Neural cell (in vitro differentiated cells): Measurements from ENCODE around the gene COPA. TPM values are rescaled to one million over a fixed set of nuclear protein-coding genes. Genes with fewer than 3 reads are reported as not detected.

Experiments used
- H2AFZ ChIP-seq: fragments of 200-600, 300-800 bp; sonication (generic), shearing (Covaris generic); 2 replicates; pipeline ENCODE4 v1.6.0; 2014; ENCODE audit warnings: low read depth, mild to moderate bottlenecking, antibody characterized with exemption, low read length, moderate library complexity
- H3F3A ChIP-seq: fragments of 200-600 bp; shearing (Covaris generic); 2 replicates; pipeline ENCODE4 v1.6.1; 2016; ENCODE audit warnings: mild to moderate bottlenecking, moderate library complexity, mixed read lengths, antibody characterized with exemption, low read length; ENCODE audit not compliant: insufficient read depth, poor library complexity, severe bottlenecking
- H3K27ac ChIP-seq: fragments of 200-600, 300-800 bp; sonication (generic), shearing (Covaris generic); 2 replicates; pipeline ENCODE4 v1.5.1; 2014; ENCODE audit warnings: mild to moderate bottlenecking, low read length, moderate library complexity
- H3K27me3 ChIP-seq: fragments of 300-800, 200-600 bp; sonication (generic), shearing (Covaris generic); 2 replicates; pipeline ENCODE4 v1.6.0; 2014; ENCODE audit warnings: mild to moderate bottlenecking, low read depth, low read length, moderate library complexity; ENCODE audit not compliant: insufficient read depth
- H3K36me3 ChIP-seq: fragments of 300-800, 200-600 bp; sonication (generic), shearing (Covaris generic); 2 replicates; pipeline ENCODE4 v1.5.1; 2014; ENCODE audit warnings: mild to moderate bottlenecking, antibody characterized with exemption, low read length, moderate library complexity; ENCODE audit not compliant: insufficient read depth
- H3K4me2 ChIP-seq: fragments of 300-800, 200-600 bp; sonication (generic), shearing (Covaris generic); 2 replicates; pipeline ENCODE4 v1.6.0; 2014; ENCODE audit warnings: mild to moderate bottlenecking, low read length
- H3K4me3 ChIP-seq: fragments of 300-800, 200-600 bp; sonication (generic), shearing (Covaris generic); 2 replicates; pipeline ENCODE4 v1.5.1; 2014; ENCODE audit warnings: mild to moderate bottlenecking, low read length, moderate library complexity
- H3K79me2 ChIP-seq: fragments of 200-600 bp; shearing (Covaris generic); replicated peaks from 2 replicates; pipeline ENCODE4 v1.6.0; 2014; ENCODE audit warnings: mild to moderate bottlenecking, low read length, moderate library complexity; ENCODE audit not compliant: insufficient read depth
- H3K9ac ChIP-seq: fragments of 300-800, 200-600 bp; sonication (generic), shearing (Covaris generic); 2 replicates; pipeline ENCODE4 v1.6.1; 2016; ENCODE audit warnings: mild to moderate bottlenecking, low read length, mixed read lengths
- H3K9me2 ChIP-seq: fragments of 200-600 bp; shearing (Covaris generic); 2 replicates; pipeline ENCODE4 v1.6.1; 2016; ENCODE audit warnings: mild to moderate bottlenecking, low read length, mixed read lengths; ENCODE audit not compliant: insufficient read depth
- H3K9me3 ChIP-seq: fragments of 200-600, 300-800 bp; sonication (generic), shearing (Covaris generic); 2 replicates; pipeline ENCODE4 v1.6.1; 2016; ENCODE audit warnings: mild to moderate bottlenecking, mixed run types, low read length, moderate library complexity, mixed read lengths
- H4K20me1 ChIP-seq: fragments of 200-600 bp; shearing (Covaris generic); 2 replicates; pipeline ENCODE4 v1.6.1; 2016; ENCODE audit warnings: mild to moderate bottlenecking, mixed run types; ENCODE audit not compliant: insufficient read depth
- EP300 ChIP-seq: fragments of 450-650 bp; conservative IDR thresholded peaks from 2 replicates; pipeline ENCODE4 v1.6.1; 2014; ENCODE audit warnings: antibody characterized with exemption, mild to moderate bottlenecking, moderate library complexity; ENCODE audit not compliant: poor library complexity, severe bottlenecking
- EZH2 ChIP-seq: fragments of 200-600, 300-800 bp; shearing (Covaris generic), sonication (generic); IDR thresholded peaks from 2 replicates; pipeline ENCODE4 v1.6.1; 2014; ENCODE audit warnings: antibody characterized with exemption, low read length, borderline replicate concordance, mild to moderate bottlenecking; ENCODE audit not compliant: insufficient read depth, poor library complexity, severe bottlenecking
- MXI1 ChIP-seq: fragments of 450-650 bp; conservative IDR thresholded peaks from 2 replicates; pipeline ENCODE4 v1.6.1; 2014; ENCODE audit warnings: antibody characterized with exemption, mild to moderate bottlenecking; ENCODE audit not compliant: poor library complexity, severe bottlenecking
- POLR2AphosphoS5 ChIP-seq: IDR thresholded peaks from 2 replicates; pipeline ENCODE4 v1.6.1; 2012
- RAD21 ChIP-seq: fragments of 450-650 bp; conservative IDR thresholded peaks from 2 replicates; pipeline ENCODE4 v1.6.1; 2014; ENCODE audit warnings: antibody characterized with exemption, mild to moderate bottlenecking, moderate library complexity
- SMC3 ChIP-seq: fragments of 450-650 bp; conservative IDR thresholded peaks from 2 replicates; pipeline ENCODE4 v1.6.1; 2014; ENCODE audit warnings: antibody characterized with exemption, mild to moderate bottlenecking, moderate library complexity; ENCODE audit not compliant: poor library complexity
- TAF1 ChIP-seq: IDR thresholded peaks from 2 replicates; pipeline ENCODE4 v1.6.1; 2012; ENCODE audit warnings: low read depth
- polyA plus RNA-seq: library from polyadenylated mRNA; depleted of rRNA; stranded (reverse); fragments of >200 nt; gene quantifications from 2 replicates; pipeline ENCODE4 v1.2.3, GENCODE V29; 2014
- TF ChIP-seq, protein P1 (sequence below): IDR thresholded peaks from 2 replicates; pipeline ENCODE4 v1.6.1; 2012; ENCODE audit warnings: borderline replicate concordance
- TF ChIP-seq, protein P2 (sequence below): fragments of 450-650 bp; IDR thresholded peaks from 2 replicates; pipeline ENCODE4 v1.5.1; 2014; ENCODE audit warnings: antibody characterized with exemption, mild to moderate bottlenecking, moderate library complexity; ENCODE audit not compliant: poor library complexity, severe bottlenecking

COPA gene
- polyA plus RNA-seq, 1 donor from 2014 or later = 75.0 TPM

- Histone ChIP-seq H3K79me2 (peaks cover 50% of the 10 kb centered on the region), H3K36me3 (no peaks in the 10 kb centered on the region)
- TF ChIP-seq EZH2 (no peak), POLR2AphosphoS5 (no peak), EP300 (no peak), MXI1 (no peak), SMC3 (no peak), RAD21 (no peak), TAF1 (no peak)
- TF ChIP-seq, protein P1, sequence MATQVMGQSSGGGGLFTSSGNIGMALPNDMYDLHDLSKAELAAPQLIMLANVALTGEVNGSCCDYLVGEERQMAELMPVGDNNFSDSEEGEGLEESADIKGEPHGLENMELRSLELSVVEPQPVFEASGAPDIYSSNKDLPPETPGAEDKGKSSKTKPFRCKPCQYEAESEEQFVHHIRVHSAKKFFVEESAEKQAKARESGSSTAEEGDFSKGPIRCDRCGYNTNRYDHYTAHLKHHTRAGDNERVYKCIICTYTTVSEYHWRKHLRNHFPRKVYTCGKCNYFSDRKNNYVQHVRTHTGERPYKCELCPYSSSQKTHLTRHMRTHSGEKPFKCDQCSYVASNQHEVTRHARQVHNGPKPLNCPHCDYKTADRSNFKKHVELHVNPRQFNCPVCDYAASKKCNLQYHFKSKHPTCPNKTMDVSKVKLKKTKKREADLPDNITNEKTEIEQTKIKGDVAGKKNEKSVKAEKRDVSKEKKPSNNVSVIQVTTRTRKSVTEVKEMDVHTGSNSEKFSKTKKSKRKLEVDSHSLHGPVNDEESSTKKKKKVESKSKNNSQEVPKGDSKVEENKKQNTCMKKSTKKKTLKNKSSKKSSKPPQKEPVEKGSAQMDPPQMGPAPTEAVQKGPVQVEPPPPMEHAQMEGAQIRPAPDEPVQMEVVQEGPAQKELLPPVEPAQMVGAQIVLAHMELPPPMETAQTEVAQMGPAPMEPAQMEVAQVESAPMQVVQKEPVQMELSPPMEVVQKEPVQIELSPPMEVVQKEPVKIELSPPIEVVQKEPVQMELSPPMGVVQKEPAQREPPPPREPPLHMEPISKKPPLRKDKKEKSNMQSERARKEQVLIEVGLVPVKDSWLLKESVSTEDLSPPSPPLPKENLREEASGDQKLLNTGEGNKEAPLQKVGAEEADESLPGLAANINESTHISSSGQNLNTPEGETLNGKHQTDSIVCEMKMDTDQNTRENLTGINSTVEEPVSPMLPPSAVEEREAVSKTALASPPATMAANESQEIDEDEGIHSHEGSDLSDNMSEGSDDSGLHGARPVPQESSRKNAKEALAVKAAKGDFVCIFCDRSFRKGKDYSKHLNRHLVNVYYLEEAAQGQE = no peak
- TF ChIP-seq, protein P2, sequence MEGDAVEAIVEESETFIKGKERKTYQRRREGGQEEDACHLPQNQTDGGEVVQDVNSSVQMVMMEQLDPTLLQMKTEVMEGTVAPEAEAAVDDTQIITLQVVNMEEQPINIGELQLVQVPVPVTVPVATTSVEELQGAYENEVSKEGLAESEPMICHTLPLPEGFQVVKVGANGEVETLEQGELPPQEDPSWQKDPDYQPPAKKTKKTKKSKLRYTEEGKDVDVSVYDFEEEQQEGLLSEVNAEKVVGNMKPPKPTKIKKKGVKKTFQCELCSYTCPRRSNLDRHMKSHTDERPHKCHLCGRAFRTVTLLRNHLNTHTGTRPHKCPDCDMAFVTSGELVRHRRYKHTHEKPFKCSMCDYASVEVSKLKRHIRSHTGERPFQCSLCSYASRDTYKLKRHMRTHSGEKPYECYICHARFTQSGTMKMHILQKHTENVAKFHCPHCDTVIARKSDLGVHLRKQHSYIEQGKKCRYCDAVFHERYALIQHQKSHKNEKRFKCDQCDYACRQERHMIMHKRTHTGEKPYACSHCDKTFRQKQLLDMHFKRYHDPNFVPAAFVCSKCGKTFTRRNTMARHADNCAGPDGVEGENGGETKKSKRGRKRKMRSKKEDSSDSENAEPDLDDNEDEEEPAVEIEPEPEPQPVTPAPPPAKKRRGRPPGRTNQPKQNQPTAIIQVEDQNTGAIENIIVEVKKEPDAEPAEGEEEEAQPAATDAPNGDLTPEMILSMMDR = no peak
These were observed 1.9 kb upstream of the COPA start for GRCh38 chr1:160344936-160345335.

DNA sequence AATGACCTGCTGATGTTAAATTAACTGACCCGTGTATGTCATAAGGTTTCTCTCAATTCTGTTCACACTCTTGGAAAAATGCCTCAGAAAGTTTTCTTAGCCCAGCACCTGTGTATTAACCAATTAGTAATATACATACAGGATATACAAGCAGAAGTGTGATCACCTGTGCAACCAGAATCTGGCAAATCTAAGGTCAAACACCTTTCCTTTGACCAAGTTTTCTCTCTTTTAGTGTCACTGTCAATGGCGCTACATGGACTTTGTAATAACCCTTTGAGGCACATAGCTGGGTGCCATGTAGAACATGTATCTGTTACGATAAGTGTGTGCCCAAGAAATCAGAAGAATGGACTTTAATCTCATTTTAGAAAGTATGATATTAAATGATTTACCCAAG is 1.2 kb upstream of the COPA start:
- peaks cover 57% of the 10 kb centered on the region for H3K79me2 ChIP-seq
- TF ChIP-seq TAF1 = no peak
- TF ChIP-seq MXI1 = no peak
- TF ChIP-seq RAD21 = no peak
- TF ChIP-seq, protein P2 = no peak
- no peak for TF ChIP-seq SMC3
- no peak for TF ChIP-seq EP300
- no peak for TF ChIP-seq POLR2AphosphoS5
- TF ChIP-seq EZH2 = no peak
- TF ChIP-seq, protein P1 = no peak
- H4K20me1 ChIP-seq = no peaks in the 10 kb centered on the region
- H3K9me2 ChIP-seq = no peaks in the 10 kb centered on the region
- H3K9ac ChIP-seq = no peak overlapping the region
- no peaks in the 10 kb centered on the region for H3K9me3 ChIP-seq
- H3K27me3 ChIP-seq = no peaks in the 10 kb centered on the region
- H3K27ac ChIP-seq = no peak overlapping the region
- H3K4me3 ChIP-seq = peak overlapping the region; percentile 81
- no peaks in the 10 kb centered on the region for H3F3A ChIP-seq
- H3K4me2 ChIP-seq = peak overlapping the region; percentile 50
- H2AFZ ChIP-seq = no peak overlapping the region
- H3K36me3 ChIP-seq = no peaks in the 10 kb centered on the region

More at GRCh38 chr1:160344936-160345335, 1.9 kb upstream of the COPA start:
- no peak overlapping the region for H3K27ac ChIP-seq
- H3K9me2 ChIP-seq = no peaks in the 10 kb centered on the region
- H3K4me3 ChIP-seq = no peak overlapping the region
- H3F3A ChIP-seq = no peaks in the 10 kb centered on the region
- no peaks in the 10 kb centered on the region for H4K20me1 ChIP-seq
- H2AFZ ChIP-seq = no peak overlapping the region
- H3K27me3 ChIP-seq = no peaks in the 10 kb centered on the region
- no peak overlapping the region for H3K4me2 ChIP-seq
- no peaks in the 10 kb centered on the region for H3K9me3 ChIP-seq
- no peak overlapping the region for H3K9ac ChIP-seq
